ENCODE results near the gene SCYL3.

SCYL3 gene

GRCh38 chr1:169890761-169891538 lies 2.7 kb downstream of the SCYL3 start:
- DNase-seq (ENCODE audit: low spot score), result no peak
- H3K4me3 ChIP-seq, result no peak overlapping the region
- no peak overlapping the region for H3K27ac ChIP-seq
- TF ChIP-seq CTCF (IDR thresholded peaks at IDR 0.05), result no peak

DNA sequence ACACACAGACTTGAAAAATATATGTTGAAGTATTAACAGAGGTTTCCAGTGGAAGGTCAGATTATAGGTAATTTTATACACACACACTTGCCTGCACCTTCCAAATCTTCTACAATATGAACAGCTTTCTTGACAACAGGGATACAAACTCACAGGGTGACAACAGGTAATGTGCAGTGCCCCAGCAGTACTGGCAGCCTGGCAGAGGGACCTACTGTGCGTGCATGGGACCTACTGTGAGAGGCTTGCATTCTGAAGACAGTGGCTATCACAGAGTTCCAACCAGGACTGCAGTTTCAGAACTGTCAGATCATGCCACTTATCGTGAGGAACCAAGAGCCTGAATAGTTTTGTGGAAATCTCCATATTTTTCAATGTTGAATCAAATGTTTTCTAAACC lies 3.8 kb downstream of the SCYL3 start:
- Histone ChIP-seq H3K27ac (no peak overlapping the region), H3K4me3 (no peak overlapping the region)
- no peak for DNase-seq (ENCODE audit: low spot score)
- TF ChIP-seq CTCF (IDR thresholded peaks at IDR 0.05), result no peak

- H3K27ac ChIP-seq, result no peak overlapping the region
- DNase-seq (ENCODE audit: low spot score), result no peak
- no peak for TF ChIP-seq CTCF (IDR thresholded peaks at IDR 0.05)
- no peak overlapping the region for H3K4me3 ChIP-seq
Measured at GRCh38 chr1:169886931-169887330, 6.8 kb downstream of the SCYL3 start.

DNA sequence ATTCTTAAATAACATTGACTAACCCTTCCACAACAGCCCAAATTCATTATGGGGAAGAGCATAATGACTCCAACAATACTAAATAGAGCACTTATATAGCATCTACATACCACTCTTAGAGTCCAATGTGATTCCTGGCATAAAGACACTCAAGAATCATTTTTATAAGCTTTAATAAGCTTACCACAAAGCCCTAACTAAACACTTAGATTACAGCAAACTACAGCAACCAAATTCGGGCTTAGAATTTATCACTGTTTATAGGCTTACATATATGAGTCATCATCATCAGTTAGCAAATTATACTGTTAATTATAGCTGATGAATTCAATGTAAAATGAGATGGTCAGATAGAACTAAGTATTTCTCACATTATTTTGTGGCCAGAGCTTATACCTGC lies 7.3 kb downstream of the SCYL3 start:
- Histone ChIP-seq H3K4me3 (no peak overlapping the region), H3K27ac (no peak overlapping the region)
- no peak for DNase-seq (ENCODE audit: low spot score)
- no peak for TF ChIP-seq CTCF (IDR thresholded peaks at IDR 0.05)

DNA sequence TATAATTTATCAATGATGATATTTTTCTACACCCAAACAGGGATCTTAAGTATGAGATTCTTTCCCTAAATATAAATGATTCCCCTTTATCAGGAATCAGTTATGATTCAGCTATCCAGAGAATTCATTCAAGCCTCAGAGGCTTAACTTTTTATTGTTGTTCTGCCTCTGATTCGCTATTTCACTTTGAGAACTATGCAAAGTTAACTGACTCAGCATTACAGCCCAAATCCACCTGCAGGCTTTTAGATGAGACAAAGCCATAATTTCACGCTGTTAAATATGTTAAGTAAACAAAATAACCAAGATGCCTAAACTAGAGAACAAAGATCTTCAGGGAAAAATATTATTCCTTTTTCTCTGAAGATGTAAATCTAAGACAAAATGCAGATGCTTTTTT lies 8.5 kb downstream of the SCYL3 start:
- no peak overlapping the region for H3K27ac ChIP-seq
- no peak for DNase-seq (ENCODE audit: low spot score)
- no peak overlapping the region for H3K4me3 ChIP-seq
- no peak for TF ChIP-seq CTCF (IDR thresholded peaks at IDR 0.05)

GRCh38 chr1:169884634-169885033 lies 9.1 kb downstream of the SCYL3 start:
- Histone ChIP-seq H3K27ac (no peak overlapping the region), H3K4me3 (no peak overlapping the region)
- TF ChIP-seq CTCF (IDR thresholded peaks at IDR 0.05), result no peak
- DNase-seq (ENCODE audit: low spot score), result no peak

DNA sequence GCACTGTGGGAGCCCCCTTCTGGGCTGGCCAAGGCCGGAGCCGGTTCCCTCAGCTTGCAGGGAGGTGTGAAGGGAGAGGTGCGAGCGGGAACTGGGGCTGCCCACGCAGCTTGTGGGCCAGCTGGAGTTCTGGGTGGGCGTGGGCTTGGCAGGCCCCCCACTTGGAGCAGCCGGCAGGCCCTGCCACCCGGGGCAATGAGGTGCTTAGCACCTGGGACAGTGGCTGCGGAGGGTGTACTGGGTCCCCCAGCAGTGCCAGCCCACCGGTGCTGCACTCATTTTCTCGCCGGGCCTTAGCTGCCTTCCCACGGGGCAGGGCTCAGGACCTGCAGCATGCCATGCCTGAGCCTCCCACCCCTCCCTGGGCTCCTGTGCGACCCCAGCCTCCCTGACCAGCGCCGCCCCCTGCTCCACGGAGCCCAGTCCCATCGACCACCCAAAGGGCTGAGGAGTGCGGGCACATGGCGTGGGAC lies 11.6 kb downstream of the SCYL3 start:
- no peak for TF ChIP-seq CTCF (IDR thresholded peaks at IDR 0.05)
- DNase-seq (ENCODE audit: low spot score), result no peak
- Histone ChIP-seq H3K27ac (no peak overlapping the region), H3K4me3 (no peak overlapping the region)
